Measurements from ENCODE around the gene GRID2.

DNA sequence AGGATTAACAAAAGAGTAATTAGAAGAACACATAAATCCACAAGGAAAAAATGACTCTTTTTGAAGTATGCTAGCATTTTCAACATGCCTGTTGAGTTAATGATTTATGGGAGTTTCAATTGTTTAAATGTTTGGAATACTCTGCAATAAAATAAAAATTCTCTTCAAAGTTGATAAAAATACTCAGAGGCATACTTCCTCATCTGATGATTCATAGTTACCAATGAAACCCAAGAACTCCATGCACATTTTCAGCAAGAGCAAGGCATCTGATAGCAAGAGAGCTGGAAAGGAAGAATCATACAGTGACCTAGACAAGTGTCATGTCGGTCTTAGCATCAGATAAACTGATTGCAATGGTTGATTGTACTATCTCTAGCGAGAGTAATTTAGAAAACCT lies 1081.1 kb downstream of the GRID2 start:
- TF ChIP-seq CREB1 (IDR thresholded peaks at IDR 0.05) (no peak), CREB1 (CRISPR knock-in tag; IDR thresholded peaks at IDR 0.05) (no peak), IRF9 (tag; IDR thresholded peaks at IDR 0.05) (no peak), RAD21 (CRISPR knock-in tag; conservative IDR thresholded peaks at IDR 0.05 in 1 of 2, IDR thresholded peaks at IDR 0.05 in 1 of 2) (no peak), NFATC3 (IDR thresholded peaks at IDR 0.05) (no peak), GABPA (tag; conservative IDR thresholded peaks at IDR 0.05; ENCODE audit: low read depth) (no peak), MYC (IDR thresholded peaks at IDR 0.05; ENCODE audit: low read depth, low read length) (no peak), MYC (CRISPR knock-in tag; IDR thresholded peaks at IDR 0.05; ENCODE audit: borderline replicate concordance, low read depth) (no peak), STAT5B (CRISPR knock-in tag; IDR thresholded peaks at IDR 0.05) (no peak), HNRNPH1 (optimal IDR thresholded peaks at IDR 0.05; ENCODE audit: low read depth, low read length) (no peak), ZFP91 (CRISPR knock-in tag; IDR thresholded peaks at IDR 0.05) (no peak)
- TF ChIP-seq, protein P1, sequence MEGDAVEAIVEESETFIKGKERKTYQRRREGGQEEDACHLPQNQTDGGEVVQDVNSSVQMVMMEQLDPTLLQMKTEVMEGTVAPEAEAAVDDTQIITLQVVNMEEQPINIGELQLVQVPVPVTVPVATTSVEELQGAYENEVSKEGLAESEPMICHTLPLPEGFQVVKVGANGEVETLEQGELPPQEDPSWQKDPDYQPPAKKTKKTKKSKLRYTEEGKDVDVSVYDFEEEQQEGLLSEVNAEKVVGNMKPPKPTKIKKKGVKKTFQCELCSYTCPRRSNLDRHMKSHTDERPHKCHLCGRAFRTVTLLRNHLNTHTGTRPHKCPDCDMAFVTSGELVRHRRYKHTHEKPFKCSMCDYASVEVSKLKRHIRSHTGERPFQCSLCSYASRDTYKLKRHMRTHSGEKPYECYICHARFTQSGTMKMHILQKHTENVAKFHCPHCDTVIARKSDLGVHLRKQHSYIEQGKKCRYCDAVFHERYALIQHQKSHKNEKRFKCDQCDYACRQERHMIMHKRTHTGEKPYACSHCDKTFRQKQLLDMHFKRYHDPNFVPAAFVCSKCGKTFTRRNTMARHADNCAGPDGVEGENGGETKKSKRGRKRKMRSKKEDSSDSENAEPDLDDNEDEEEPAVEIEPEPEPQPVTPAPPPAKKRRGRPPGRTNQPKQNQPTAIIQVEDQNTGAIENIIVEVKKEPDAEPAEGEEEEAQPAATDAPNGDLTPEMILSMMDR (IDR thresholded peaks at IDR 0.05 in 2 of 3, conservative IDR thresholded peaks at IDR 0.05 in 1 of 3; ENCODE audit: insufficient read depth in 2 of 3, low read depth in 1 of 3, low read length in 3 of 3), result no peak
- TF ChIP-seq, protein P2, sequence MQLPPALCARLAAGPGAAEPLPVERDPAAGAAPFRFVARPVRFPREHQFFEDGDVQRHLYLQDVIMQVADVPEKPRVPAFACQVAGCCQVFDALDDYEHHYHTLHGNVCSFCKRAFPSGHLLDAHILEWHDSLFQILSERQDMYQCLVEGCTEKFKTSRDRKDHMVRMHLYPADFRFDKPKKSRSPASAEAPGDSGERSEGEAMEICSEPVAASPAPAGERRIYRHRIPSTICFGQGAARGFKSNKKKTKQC (CRISPR knock-in tag; IDR thresholded peaks at IDR 0.05), result no peak
- TF ChIP-seq, protein P3, sequence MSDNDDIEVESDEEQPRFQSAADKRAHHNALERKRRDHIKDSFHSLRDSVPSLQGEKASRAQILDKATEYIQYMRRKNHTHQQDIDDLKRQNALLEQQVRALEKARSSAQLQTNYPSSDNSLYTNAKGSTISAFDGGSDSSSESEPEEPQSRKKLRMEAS (CRISPR knock-in tag; IDR thresholded peaks at IDR 0.05), result no peak
- TF ChIP-seq, protein P4, sequence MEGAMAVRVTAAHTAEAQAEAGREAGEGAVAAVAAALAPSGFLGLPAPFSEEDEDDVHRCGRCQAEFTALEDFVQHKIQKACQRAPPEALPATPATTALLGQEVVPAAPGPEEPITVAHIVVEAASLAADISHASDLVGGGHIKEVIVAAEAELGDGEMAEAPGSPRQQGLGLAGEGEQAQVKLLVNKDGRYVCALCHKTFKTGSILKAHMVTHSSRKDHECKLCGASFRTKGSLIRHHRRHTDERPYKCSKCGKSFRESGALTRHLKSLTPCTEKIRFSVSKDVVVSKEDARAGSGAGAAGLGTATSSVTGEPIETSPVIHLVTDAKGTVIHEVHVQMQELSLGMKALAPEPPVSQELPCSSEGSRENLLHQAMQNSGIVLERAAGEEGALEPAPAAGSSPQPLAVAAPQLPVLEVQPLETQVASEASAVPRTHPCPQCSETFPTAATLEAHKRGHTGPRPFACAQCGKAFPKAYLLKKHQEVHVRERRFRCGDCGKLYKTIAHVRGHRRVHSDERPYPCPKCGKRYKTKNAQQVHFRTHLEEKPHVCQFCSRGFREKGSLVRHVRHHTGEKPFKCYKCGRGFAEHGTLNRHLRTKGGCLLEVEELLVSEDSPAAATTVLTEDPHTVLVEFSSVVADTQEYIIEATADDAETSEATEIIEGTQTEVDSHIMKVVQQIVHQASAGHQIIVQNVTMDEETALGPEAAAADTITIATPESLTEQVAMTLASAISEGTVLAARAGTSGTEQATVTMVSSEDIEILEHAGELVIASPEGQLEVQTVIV (CRISPR knock-in tag; IDR thresholded peaks at IDR 0.05; ENCODE audit: borderline replicate concordance), result no peak
